Measurements from ENCODE around the gene CEP162.

Gene CEP162

GRCh38 chr6:84093441-84094435, 133.7 kb downstream of the CEP162 start:
- ChIA-PET CTCF (no interaction called here), POLR2A (no interaction called here)
- H3K36me3 ChIP-seq (ENCODE audit: control insufficient read depth in 2 of 2, insufficient read depth in 1 of 2, low read length in 2 of 2), result no peaks in the 10 kb centered on the region
- no peak for TF ChIP-seq ZBTB48 (tag by site-specific recombination; IDR thresholded peaks at IDR 0.05)
- no peak for TF ChIP-seq ZBTB21 (tag by site-specific recombination; IDR thresholded peaks at IDR 0.05)
- no peak for TF ChIP-seq ZNF518A (tag by site-specific recombination; conservative IDR thresholded peaks at IDR 0.05; ENCODE audit: low read depth)
- no peak for TF ChIP-seq ATF2 (tag by site-specific recombination; IDR thresholded peaks at IDR 0.05; ENCODE audit: low read depth)
- TF ChIP-seq ZNF658 (tag by site-specific recombination; IDR thresholded peaks at IDR 0.05), result no peak
- TF ChIP-seq KLF10 (tag by site-specific recombination; IDR thresholded peaks at IDR 0.05), result no peak
- no peak for TF ChIP-seq SCRT1 (tag by site-specific recombination; IDR thresholded peaks at IDR 0.05; ENCODE audit: borderline replicate concordance)
- no peak for TF ChIP-seq ZNF2 (tag by site-specific recombination; IDR thresholded peaks at IDR 0.05)
- TF ChIP-seq ZNF449 (tag by site-specific recombination; IDR thresholded peaks at IDR 0.05), result no peak
- TF ChIP-seq ZNF521 (tag by site-specific recombination; IDR thresholded peaks at IDR 0.05), result no peak
- TF ChIP-seq ZBTB1 (tag by site-specific recombination; IDR thresholded peaks at IDR 0.05), result no peak
- TF ChIP-seq ZNF639 (tag by site-specific recombination; IDR thresholded peaks at IDR 0.05), result no peak
- no peak for TF ChIP-seq ZNF175 (tag by site-specific recombination; IDR thresholded peaks at IDR 0.05)
- no peak for TF ChIP-seq ZNF354C (tag by site-specific recombination; IDR thresholded peaks at IDR 0.05; ENCODE audit: borderline replicate concordance, low read depth)
- no peak for TF ChIP-seq ZBTB11 (tag by site-specific recombination; conservative IDR thresholded peaks at IDR 0.05; ENCODE audit: low read depth)
- no peak for TF ChIP-seq ZNF423 (tag by site-specific recombination; IDR thresholded peaks at IDR 0.05)
- TF ChIP-seq ZSCAN4 (tag by site-specific recombination; IDR thresholded peaks at IDR 0.05), result no peak
- TF ChIP-seq ZIC2 (tag by site-specific recombination; IDR thresholded peaks at IDR 0.05), result no peak
- no peak for TF ChIP-seq ZNF341 (tag by site-specific recombination; IDR thresholded peaks at IDR 0.05; ENCODE audit: low read depth)
- no peaks in the 10 kb centered on the region for H3K4me1 ChIP-seq (ENCODE audit: control insufficient read depth, insufficient read depth, low read length)
- H3K27ac ChIP-seq (ENCODE audit: extremely low read depth, low read depth, low read length), result no peak overlapping the region
- H3K9me3 ChIP-seq (ENCODE audit: control insufficient read depth, insufficient read depth, low read depth, low read length), result no peaks in the 10 kb centered on the region
- H3K4me3 ChIP-seq (ENCODE audit: low read depth, low read length), result no peak overlapping the region

All from HEK293 (cell line).